Measurements from ENCODE around the gene C4BPA. TPM values are rescaled to one million over a fixed set of nuclear protein-coding genes. Genes with fewer than 3 reads are reported as not detected.

Gene C4BPA
- total and polyA plus RNA-seq, 5 donors: 0.14 TPM; not detected in 4

- Histone ChIP-seq H3K9me3 (ENCODE audit: control insufficient read depth, low read length) (peaks cover 2% of the 10 kb centered on the region), H3K27me3 (ENCODE audit: control insufficient read depth, insufficient read depth) (no peaks in the 10 kb centered on the region), H3K27ac (ENCODE audit: low read length) (no peak overlapping the region), H3K4me3 (ENCODE audit: low read length) (no peak overlapping the region), H3K4me1 (ENCODE audit: control insufficient read depth, insufficient read depth, low read length) (no peaks in the 10 kb centered on the region)
- DNase-seq: no peak
- ATAC-seq: no peak
- intact Hi-C loops (cut with DNase I): no loop called here
Observed at GRCh38 chr1:207156095-207156494, 52.1 kb downstream of the C4BPA start.

- H3K27ac ChIP-seq (ENCODE audit: low read length): no peak overlapping the region
Observed at GRCh38 chr1:207156826-207157225, 52.8 kb downstream of the C4BPA start.

GRCh38 chr1:207164086-207164485 is 60.1 kb downstream of the C4BPA start:
- no peaks in the 10 kb centered on the region for H3K27me3 ChIP-seq (ENCODE audit: control insufficient read depth, insufficient read depth)
- H3K4me3 ChIP-seq (ENCODE audit: low read length): no peak overlapping the region
- 96% methylated on average over 1 of the region's 1 CpG for WGBS
- no peaks in the 10 kb centered on the region for H3K9me3 ChIP-seq (ENCODE audit: control insufficient read depth, low read length)
- DNase-seq (no peak), ATAC-seq (no peak)
- H3K27ac ChIP-seq (ENCODE audit: low read length): no peak overlapping the region
- no peaks in the 10 kb centered on the region for H3K4me1 ChIP-seq (ENCODE audit: control insufficient read depth, insufficient read depth, low read length)
- intact Hi-C loops (cut with DNase I): no loop called here

More at GRCh38 chr1:207156826-207157225, 52.8 kb downstream of the C4BPA start:
- intact Hi-C loops (cut with DNase I): no loop called here
- no peaks in the 10 kb centered on the region for H3K27me3 ChIP-seq (ENCODE audit: control insufficient read depth, insufficient read depth)
- DNase-seq: no peak
- H3K9me3 ChIP-seq (ENCODE audit: control insufficient read depth, low read length): peaks cover 2% of the 10 kb centered on the region
- ATAC-seq: no peak
- H3K4me3 ChIP-seq (ENCODE audit: low read length): no peak overlapping the region
- 87% methylated on average over 5 of the region's 5 CpGs for WGBS
- H3K4me1 ChIP-seq (ENCODE audit: control insufficient read depth, insufficient read depth, low read length): no peaks in the 10 kb centered on the region

DNA sequence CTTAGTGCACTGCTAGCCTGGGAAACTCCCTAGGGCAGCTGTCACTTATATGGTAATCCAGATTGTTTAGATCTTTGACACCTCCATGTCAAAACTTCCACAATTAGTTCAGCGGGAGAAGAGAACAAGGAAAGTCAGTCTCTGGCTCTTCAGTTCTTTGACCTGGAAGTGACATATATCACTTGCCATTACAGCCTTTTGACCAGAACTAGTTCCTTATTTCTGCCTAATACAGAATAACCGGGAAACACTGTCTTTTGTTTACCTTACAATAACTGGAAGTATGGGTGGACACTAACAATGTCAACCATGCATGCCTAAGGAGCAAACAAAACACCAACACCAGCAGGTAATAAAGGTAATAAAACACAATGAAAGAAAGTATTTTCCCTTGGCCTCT is 68.3 kb downstream of the C4BPA start:
- intact Hi-C loops (cut with DNase I): no loop called here
- 55% methylated on average over 2 of the region's 2 CpGs for WGBS
- Histone ChIP-seq H3K4me3 (ENCODE audit: low read length) (no peak overlapping the region), H3K27me3 (ENCODE audit: control insufficient read depth, insufficient read depth) (no peaks in the 10 kb centered on the region), H3K4me1 (ENCODE audit: control insufficient read depth, insufficient read depth, low read length) (no peaks in the 10 kb centered on the region), H3K27ac (ENCODE audit: low read length) (no peak overlapping the region), H3K9me3 (ENCODE audit: control insufficient read depth, low read length) (no peaks in the 10 kb centered on the region)
- no peak for ATAC-seq
- no peak for DNase-seq

- no peak overlapping the region for H3K4me3 ChIP-seq (ENCODE audit: low read length)
- no peak for DNase-seq
- H3K4me1 ChIP-seq (ENCODE audit: control insufficient read depth, insufficient read depth, low read length): no peaks in the 10 kb centered on the region
- 89% methylated on average over 4 of the region's 4 CpGs for WGBS
- ATAC-seq: no peak
- no peak overlapping the region for H3K27ac ChIP-seq (ENCODE audit: low read length)
- H3K9me3 ChIP-seq (ENCODE audit: control insufficient read depth, low read length): no peaks in the 10 kb centered on the region
- intact Hi-C loops (cut with DNase I): no loop called here
- H3K27me3 ChIP-seq (ENCODE audit: control insufficient read depth, insufficient read depth): no peaks in the 10 kb centered on the region
Observed at GRCh38 chr1:207172885-207173284, 68.9 kb downstream of the C4BPA start.

GRCh38 chr1:207173396-207173795 is 69.4 kb downstream of the C4BPA start:
- H3K4me1 ChIP-seq (ENCODE audit: control insufficient read depth, insufficient read depth, low read length): no peaks in the 10 kb centered on the region
- no peaks in the 10 kb centered on the region for H3K9me3 ChIP-seq (ENCODE audit: control insufficient read depth, low read length)
- WGBS: 86% methylated on average over 4 of the region's 4 CpGs
- no peak overlapping the region for H3K4me3 ChIP-seq (ENCODE audit: low read length)
- no peak overlapping the region for H3K27ac ChIP-seq (ENCODE audit: low read length)
- ATAC-seq (no peak), DNase-seq (no peak)
- H3K27me3 ChIP-seq (ENCODE audit: control insufficient read depth, insufficient read depth): no peaks in the 10 kb centered on the region
- intact Hi-C loops (cut with DNase I): no loop called here

DNA sequence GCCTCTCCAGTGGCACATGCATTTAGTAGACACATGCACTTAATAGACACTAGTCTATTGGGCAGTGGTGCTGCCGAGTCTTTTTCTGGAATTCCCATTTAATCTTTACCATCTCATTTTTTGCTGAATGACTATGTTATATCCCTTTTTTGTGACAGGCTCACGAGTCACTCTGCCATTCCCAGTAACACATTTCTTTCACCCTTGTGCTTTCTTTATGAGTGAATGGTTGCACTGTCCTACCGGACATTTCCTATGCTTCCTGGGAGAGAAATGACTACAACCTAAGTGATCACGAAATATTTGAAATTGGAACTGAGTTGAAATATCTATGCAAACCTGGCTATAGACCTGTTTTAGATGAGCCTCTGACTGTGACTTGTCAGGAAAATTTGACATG is 70.9 kb downstream of the C4BPA start:
- ATAC-seq (no peak), DNase-seq (no peak)
- Histone ChIP-seq H3K27ac (ENCODE audit: low read length) (no peak overlapping the region), H3K27me3 (ENCODE audit: control insufficient read depth, insufficient read depth) (no peaks in the 10 kb centered on the region), H3K9me3 (ENCODE audit: control insufficient read depth, low read length) (no peaks in the 10 kb centered on the region), H3K4me3 (ENCODE audit: low read length) (no peak overlapping the region), H3K4me1 (ENCODE audit: control insufficient read depth, insufficient read depth, low read length) (no peaks in the 10 kb centered on the region)
- intact Hi-C loops (cut with DNase I): no loop called here
- WGBS: 89% methylated on average over 4 of the region's 4 CpGs

GRCh38 chr1:207179036-207179435 is 75.0 kb downstream of the C4BPA start:
- H3K4me3 ChIP-seq (ENCODE audit: low read length): no peak overlapping the region
- H3K27me3 ChIP-seq (ENCODE audit: control insufficient read depth, insufficient read depth): no peaks in the 10 kb centered on the region
- no peak overlapping the region for H3K27ac ChIP-seq (ENCODE audit: low read length)
- no peak for DNase-seq
- intact Hi-C loops (cut with DNase I): no loop called here
- H3K4me1 ChIP-seq (ENCODE audit: control insufficient read depth, insufficient read depth, low read length): peaks cover 2% of the 10 kb centered on the region
- WGBS: 71% methylated on average over 2 of the region's 2 CpGs
- no peaks in the 10 kb centered on the region for H3K9me3 ChIP-seq (ENCODE audit: control insufficient read depth, low read length)
- no peak for ATAC-seq

GRCh38 chr1:207181847-207182246 is 77.8 kb downstream of the C4BPA start:
- Histone ChIP-seq H3K27ac (ENCODE audit: low read length) (no peak overlapping the region), H3K9me3 (ENCODE audit: control insufficient read depth, low read length) (no peaks in the 10 kb centered on the region), H3K4me3 (ENCODE audit: low read length) (no peak overlapping the region), H3K27me3 (ENCODE audit: control insufficient read depth, insufficient read depth) (no peaks in the 10 kb centered on the region), H3K4me1 (ENCODE audit: control insufficient read depth, insufficient read depth, low read length) (peaks cover 2% of the 10 kb centered on the region)
- no peak for DNase-seq
- no peak for ATAC-seq
- intact Hi-C loops (cut with DNase I): loop anchor here in 2 of 4 donors (10.0 kb wide), 1 partner anchor 223 kb away; no protein-coding TSS in a partner anchor

- Histone ChIP-seq H3K9me3 (ENCODE audit: control insufficient read depth, low read length) (no peaks in the 10 kb centered on the region), H3K4me3 (ENCODE audit: low read length) (no peak overlapping the region), H3K27me3 (ENCODE audit: control insufficient read depth, insufficient read depth) (no peaks in the 10 kb centered on the region), H3K27ac (ENCODE audit: low read length) (no peak overlapping the region), H3K4me1 (ENCODE audit: control insufficient read depth, insufficient read depth, low read length) (peaks cover 2% of the 10 kb centered on the region)
- no peak for DNase-seq
- no peak for ATAC-seq
- WGBS: 62% methylated on average over 1 of the region's 1 CpG
- intact Hi-C loops (cut with DNase I): loop anchor here in 2 of 4 donors (10.0 kb wide), 1 partner anchor 218 kb away; no protein-coding TSS in a partner anchor
Observed at GRCh38 chr1:207186503-207186902, 82.5 kb downstream of the C4BPA start.

DNA sequence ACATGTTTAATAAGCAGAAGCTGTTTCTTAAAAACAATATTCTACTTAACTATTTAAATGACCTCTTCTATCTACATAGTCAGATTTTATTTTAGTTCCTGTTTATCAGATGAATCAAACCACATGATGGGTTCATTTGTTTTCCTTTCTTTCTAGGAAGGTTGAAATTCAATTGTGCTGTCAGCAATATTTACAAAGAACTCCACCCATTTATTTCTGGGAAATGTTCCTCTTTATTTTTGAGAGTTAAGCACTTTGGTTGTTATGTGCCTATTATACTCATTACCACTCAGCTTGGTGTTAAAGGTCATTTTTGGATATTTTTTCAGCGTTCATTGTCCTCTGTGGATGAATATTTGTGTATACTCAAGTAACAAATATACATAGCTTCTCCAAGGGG is 84.9 kb downstream of the C4BPA start:
- Histone ChIP-seq H3K4me3 (ENCODE audit: low read length) (no peak overlapping the region), H3K27me3 (ENCODE audit: control insufficient read depth, insufficient read depth) (no peaks in the 10 kb centered on the region), H3K4me1 (ENCODE audit: control insufficient read depth, insufficient read depth, low read length) (no peaks in the 10 kb centered on the region), H3K9me3 (ENCODE audit: control insufficient read depth, low read length) (no peaks in the 10 kb centered on the region), H3K27ac (ENCODE audit: low read length) (no peak overlapping the region)
- DNase-seq (no peak), ATAC-seq (no peak)
- 53% methylated on average over 1 of the region's 1 CpG for WGBS
- intact Hi-C loops (cut with DNase I): loop anchor here in 2 of 4 donors (10.0 kb wide), 1 partner anchor 216 kb away; no protein-coding TSS in a partner anchor

DNA sequence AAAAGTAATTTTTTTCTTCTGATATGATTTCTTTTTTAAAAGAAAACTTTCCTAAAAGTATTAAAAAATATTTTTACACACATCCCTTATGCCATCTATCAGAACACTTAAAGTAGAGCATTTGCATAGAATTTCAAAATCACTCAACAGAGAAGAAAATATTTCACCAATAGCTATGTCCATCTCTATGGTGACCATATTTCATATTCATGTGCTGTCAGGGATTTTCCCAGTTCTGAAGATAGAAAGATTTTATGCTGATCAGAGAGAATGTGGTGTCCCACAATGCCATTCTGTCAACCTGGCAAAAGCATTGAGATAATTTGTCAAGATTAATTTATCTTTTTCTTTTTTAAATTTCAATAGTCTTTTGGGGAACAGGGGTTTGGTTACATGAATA is 87.0 kb downstream of the C4BPA start:
- no peak for ATAC-seq
- H3K4me3 ChIP-seq (ENCODE audit: low read length): no peak overlapping the region
- no peaks in the 10 kb centered on the region for H3K27me3 ChIP-seq (ENCODE audit: control insufficient read depth, insufficient read depth)
- H3K27ac ChIP-seq (ENCODE audit: low read length): no peak overlapping the region
- DNase-seq: no peak
- no peaks in the 10 kb centered on the region for H3K9me3 ChIP-seq (ENCODE audit: control insufficient read depth, low read length)
- H3K4me1 ChIP-seq (ENCODE audit: control insufficient read depth, insufficient read depth, low read length): no peaks in the 10 kb centered on the region
- intact Hi-C loops (cut with DNase I): no loop called here
